Left kidney (tissue), 2 donors: ENCODE measurements around the gene PDXP. TPM values are rescaled to one million over a fixed set of nuclear protein-coding genes. Genes with fewer than 3 reads are reported as not detected.
"Not testable (repeated sequence)": the region's sequence is repeated elsewhere in the genome, so short reads cannot be mapped to it uniquely, and the experiment has no call there.

Experiments
- DNase-seq: peaks from one replicate; pipeline ENCODE4 v3.0.0-alpha.2; 2013
- polyA plus RNA-seq: library from polyadenylated mRNA; unstranded; fragments of 120-200 nt; gene quantifications from one replicate; pipeline ENCODE4 v1.2.1, GENCODE V29; 2013; ENCODE audit not compliant: insufficient read length

PDXP gene
- polyA plus RNA-seq, 1 donor: 15.4 TPM

DNA sequence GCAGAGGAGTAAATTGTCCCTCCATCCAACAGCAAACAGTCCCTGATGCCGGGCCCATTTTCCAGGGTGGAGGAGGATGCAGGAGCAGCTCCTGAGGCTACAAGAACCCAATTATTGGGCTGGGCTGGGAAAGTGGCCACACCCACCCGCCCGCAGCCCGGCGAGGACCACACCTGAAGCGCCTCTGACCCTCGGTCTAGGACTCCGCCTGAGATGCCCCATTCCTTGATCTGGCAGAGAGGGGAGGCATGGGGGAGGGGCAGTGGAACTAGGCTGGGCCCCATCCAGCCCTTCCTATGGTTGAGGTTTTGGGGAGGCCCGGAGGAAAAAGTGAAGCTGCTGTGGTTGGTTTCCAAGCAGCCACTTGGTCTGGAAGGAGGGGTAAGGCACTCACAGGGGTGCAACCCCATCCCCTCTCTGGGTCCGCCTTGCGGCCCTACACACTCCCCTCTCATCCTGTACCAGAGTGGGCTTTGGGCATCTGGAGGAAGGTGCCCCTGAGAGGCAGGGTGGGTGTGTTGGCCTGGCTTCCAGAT lies 14.5 kb downstream of the PDXP start:
- no peak for DNase-seq

GRCh38 chr22:37674248-37674647 lies 15.7 kb downstream of the PDXP start:
- no peak for DNase-seq

- peak; percentile 78 for DNase-seq
Observed at GRCh38 chr22:37674951-37675929, 16.7 kb downstream of the PDXP start, which contains the start of gene LGALS1. LGALS1 (plus strand) TSS chr22:37675636; CDS start chr22:37675703, 67 bp downstream.

- DNase-seq: no peak
Observed at GRCh38 chr22:37675930-37676735, 17.6 kb downstream of the PDXP start.

- DNase-seq: peak; percentile 91
Observed at GRCh38 chr22:37676736-37677492, 18.4 kb downstream of the PDXP start.

DNA sequence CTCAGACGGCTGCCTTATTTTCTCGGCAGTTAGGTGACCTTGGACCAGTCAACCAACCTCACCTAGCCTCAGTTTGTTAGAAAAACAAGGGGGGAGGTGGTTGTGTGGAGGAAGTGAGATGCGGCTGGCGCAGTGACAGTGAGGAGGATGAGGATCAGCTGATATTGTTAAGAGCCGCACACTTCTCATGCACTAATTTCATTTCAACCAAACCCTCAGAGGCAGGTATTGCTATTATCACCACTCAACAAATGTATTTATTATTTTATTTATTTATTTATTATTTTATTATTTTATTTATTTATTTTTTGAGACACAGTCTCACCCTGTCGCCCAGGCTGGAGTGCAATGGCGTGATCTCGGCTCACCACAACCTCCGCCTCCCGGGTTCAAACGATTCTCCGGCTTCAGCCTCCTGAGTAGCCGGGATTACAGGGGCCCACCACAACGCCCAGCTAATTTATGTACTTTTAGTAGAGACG lies 19.0 kb downstream of the PDXP start:
- DNase-seq: no peak

DNA sequence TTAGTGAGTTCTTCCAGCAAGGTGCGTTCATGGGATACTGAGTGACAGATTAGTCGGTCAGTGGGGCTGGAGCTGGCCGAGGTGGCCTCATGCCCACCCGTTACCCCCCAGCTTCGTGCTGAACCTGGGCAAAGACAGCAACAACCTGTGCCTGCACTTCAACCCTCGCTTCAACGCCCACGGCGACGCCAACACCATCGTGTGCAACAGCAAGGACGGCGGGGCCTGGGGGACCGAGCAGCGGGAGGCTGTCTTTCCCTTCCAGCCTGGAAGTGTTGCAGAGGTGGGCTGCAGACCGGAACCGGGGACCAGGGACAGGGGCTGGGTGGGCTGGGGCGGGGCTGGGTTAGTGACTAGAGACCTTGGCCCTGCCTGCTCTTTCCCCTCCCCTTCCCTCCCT lies 19.8 kb downstream of the PDXP start:
- DNase-seq: no peak

- DNase-seq: no peak
Observed at GRCh38 chr22:37679670-37680069, 21.1 kb downstream of the PDXP start.

- DNase-seq: no peak
Observed at GRCh38 chr22:37680191-37680851, 21.8 kb downstream of the PDXP start.

DNA sequence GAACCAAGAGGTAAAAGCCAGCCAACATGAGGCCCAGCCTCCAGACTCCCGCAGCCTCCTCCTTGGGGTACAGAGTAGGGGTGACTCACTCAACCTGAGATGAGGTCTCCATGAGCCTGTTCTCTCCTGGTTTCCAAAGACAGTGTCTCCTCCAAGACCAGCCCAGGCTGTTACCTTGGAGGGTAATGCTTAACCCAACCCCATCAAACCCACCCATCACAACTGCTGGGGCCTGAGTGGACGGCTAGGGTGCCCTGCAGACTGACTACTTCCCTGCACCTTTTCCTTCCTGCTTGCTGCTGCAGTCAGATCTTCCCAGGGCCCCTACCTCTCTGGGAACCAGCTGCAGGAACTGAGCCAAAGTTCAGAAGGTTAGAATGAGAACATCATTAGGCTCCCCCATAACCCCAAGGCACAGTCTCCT lies 22.5 kb downstream of the PDXP start:
- no peak for DNase-seq

GRCh38 chr22:37681556-37682049 lies 23.1 kb downstream of the PDXP start:
- peak; percentile 55 for DNase-seq

GRCh38 chr22:37684803-37685615 lies 26.5 kb downstream of the PDXP start:
- no peak for DNase-seq

DNA sequence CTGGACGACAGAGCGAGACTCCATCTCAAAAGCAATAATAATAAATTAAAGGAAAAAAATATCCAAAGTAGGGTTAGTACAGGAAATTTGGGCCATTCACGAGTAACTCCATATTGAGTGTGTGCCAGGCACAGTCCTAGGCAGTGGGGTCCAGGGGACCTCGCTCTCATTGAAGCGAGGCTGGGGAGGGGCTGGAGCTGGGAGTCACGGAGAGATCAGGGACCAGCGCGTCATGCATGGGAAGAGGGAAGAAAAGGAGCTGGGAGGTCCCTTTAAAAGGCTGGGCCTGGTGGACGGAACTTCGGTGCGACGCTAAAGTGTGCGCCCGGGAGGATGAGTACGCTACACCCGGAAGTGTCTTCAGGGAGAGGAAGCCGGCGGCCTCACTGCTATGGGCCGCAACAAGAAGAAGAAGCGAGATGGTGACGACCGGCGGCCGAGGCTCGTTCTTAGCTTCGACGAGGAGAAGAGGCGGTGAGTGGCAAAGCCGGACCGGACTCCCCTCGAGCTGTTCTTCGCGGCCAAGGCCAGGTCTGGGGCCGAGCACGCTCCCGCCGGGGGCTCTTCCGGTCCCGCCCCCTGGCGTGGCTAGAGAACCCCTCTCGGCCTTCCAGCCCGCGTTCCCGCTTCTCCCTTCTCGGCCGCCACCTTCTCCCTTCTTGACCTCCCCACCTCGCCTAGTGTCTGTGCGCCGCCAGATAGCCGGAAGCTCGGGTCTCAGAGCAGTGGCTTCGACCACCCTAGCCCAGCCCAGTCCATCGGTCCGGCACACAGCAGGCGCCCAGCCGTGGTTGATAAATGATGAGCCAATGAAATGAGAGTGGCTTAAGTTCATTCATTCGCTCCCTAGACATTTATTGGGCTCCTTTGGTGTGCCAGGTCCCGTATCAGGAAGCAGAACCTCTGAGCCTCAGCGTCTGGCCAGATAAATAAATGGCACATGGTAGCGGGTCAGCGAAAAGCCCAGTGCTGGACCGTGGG lies 27.8 kb downstream of the PDXP start, which contains the start of gene NOL12:
Gene NOL12, plus strand, starts transcription at position 342 of the 981 bp plus-strand sequence. Its CDS starts 50 bp downstream, at position 392.
- peak; percentile 90 for DNase-seq

GRCh38 chr22:37690407-37690806 lies 31.9 kb downstream of the PDXP start:
- DNase-seq: no peak

DNA sequence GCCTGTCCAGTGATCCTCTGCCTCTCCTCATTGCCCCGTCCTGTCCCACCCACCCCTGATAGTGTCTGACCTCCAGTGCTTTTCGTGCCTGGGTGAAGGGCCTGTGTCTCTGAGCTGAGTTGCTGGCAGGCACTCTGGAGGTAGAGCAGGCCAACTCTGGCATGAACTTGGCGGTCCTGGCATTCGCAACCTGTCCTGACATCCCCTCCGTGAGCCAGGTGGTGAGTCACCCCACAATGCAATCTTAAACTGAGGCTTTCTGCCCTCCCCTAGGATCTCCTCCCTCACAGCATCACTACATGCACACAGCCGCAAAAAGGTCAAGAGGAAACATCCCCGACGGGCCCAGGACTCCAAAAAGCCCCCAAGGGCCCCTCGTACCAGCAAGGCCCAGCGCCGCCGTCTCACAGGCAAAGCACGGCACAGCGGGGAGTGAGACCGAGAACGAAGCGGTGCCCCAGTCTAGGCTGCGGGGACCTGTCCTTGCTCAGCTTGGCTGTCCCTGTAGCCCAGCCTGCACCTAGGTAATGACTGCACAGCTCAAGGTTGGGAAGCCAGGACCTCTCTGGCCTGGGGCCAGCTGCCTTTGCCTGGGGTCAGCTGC lies 32.5 kb downstream of the PDXP start:
- no peak for DNase-seq

DNA sequence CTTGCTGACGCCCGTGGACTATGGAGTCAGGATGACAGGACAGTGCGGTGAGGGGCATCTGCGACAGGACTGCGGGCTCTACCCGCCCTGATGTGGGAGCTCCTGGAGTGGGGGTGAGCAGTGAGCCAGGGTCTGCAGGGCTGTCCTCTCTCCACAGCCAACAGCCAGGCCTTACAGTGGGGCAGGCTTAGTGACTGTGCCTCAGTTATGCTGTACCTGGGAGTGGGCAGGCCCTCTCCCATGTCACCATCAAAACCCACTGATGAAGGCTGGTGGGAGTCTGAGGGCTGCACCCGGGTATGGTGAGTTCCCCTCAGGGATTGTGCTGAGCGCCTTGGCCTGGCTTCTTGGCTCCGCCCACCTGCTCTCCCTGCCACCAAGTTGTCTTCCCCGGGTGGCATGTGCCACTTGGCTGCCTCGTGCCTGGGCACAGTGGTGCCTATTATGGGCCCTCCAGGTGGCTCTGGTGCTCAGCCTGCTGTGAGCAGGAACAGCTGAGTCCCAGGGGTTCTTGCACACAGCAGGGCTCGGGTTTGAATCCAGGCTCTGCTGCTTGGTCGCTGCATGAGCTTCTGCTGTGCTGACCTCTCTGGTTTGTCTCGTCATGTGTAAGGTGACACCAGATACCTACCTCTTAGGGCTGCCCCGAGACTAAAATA lies 34.2 kb downstream of the PDXP start:
- DNase-seq: no peak

DNA sequence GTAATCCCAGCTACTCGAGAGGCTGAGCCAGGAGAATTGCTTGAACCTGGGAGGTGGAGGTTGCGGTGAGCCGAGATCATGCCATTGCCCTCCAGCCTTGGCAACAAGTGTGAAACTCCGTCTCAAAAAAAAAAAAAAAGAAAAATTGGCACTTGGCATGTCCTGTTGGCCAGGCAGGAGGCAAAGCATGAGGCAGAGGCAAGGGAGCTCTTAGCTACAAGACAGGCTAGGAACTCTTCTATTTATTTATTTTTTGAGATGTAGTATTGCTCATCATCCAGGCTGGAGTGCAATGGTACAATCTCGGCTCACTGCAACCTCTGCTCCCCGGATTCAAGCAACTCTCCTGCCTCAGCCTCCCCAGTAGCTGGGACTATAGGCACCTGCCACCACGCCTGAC lies 35.6 kb downstream of the PDXP start:
- DNase-seq: not testable (repeated sequence)
